Activated CD4-positive, alpha-beta T cell treated with anti-CD3 and anti-CD28 coated beads, Interleukin-2, Interleukin-6, amounts not matched to agents 100 ng/mL and 50 ng/mL, durations not matched to agents 16 hours and 8 hours (primary cell): Measurements from ENCODE around the gene STAG3.

Experiments used
- DNase-seq: peaks from one replicate; pipeline ENCODE4 v3.0.0-alpha.2; 2020

STAG3 gene

GRCh38 chr7:100156331-100157068, 21.2 kb upstream of the STAG3 start:
- DNase-seq: no peak

- no peak for DNase-seq
These were observed 20.7 kb upstream of the STAG3 start for GRCh38 chr7:100157069-100157333.

- no peak for DNase-seq
These were observed 20.1 kb upstream of the STAG3 start for GRCh38 chr7:100157334-100158228.

GRCh38 chr7:100158229-100159098, 19.3 kb upstream of the STAG3 start, which contains the start of gene TRAPPC14:
Gene TRAPPC14 (minus strand): TSS chr7:100158723. CDS start chr7:100158499, 224 bp downstream.
- DNase-seq: peak; percentile 93

GRCh38 chr7:100159099-100159623, 18.6 kb upstream of the STAG3 start:
- DNase-seq: no peak

GRCh38 chr7:100160067-100160466, 17.7 kb upstream of the STAG3 start:
- DNase-seq: no peak

- DNase-seq: no peak
These were observed 14.6 kb upstream of the STAG3 start for GRCh38 chr7:100163006-100163531.

GRCh38 chr7:100163871-100164270, 13.8 kb upstream of the STAG3 start:
- no peak for DNase-seq

GRCh38 chr7:100166317-100166940, 11.3 kb upstream of the STAG3 start:
- DNase-seq: no peak

GRCh38 chr7:100166970-100167911, 10.5 kb upstream of the STAG3 start:
- no peak for DNase-seq

- no peak for DNase-seq
These were observed 9.8 kb upstream of the STAG3 start for GRCh38 chr7:100167912-100168323.

GRCh38 chr7:100169147-100169850, 8.4 kb upstream of the STAG3 start:
- no peak for DNase-seq

GRCh38 chr7:100170101-100170897, 7.4 kb upstream of the STAG3 start:
- no peak for DNase-seq

- DNase-seq: no peak
These were observed 6.5 kb upstream of the STAG3 start for GRCh38 chr7:100171087-100171681.

GRCh38 chr7:100171840-100172239, 5.9 kb upstream of the STAG3 start:
- no peak for DNase-seq

GRCh38 chr7:100173806-100174495, 3.8 kb upstream of the STAG3 start:
- DNase-seq: no peak

- DNase-seq: no peak
These were observed 3.1 kb upstream of the STAG3 start for GRCh38 chr7:100174582-100174981.

GRCh38 chr7:100175296-100175935, 2.3 kb upstream of the STAG3 start:
- no peak for DNase-seq
